Activated T-cell treated with anti-CD3 and anti-CD28 coated beads, Interleukin-2, amount 50 U/mL, for 72 hours (primary cell): ENCODE measurements around the gene ZFHX3. TPM values are rescaled to one million over a fixed set of nuclear protein-coding genes. Genes with fewer than 3 reads are reported as not detected.

Experiments
- ATAC-seq, 2 donors: fragments of 150-1000 bp; cut with Tn5 transposase; replicated peaks in 1 of 2; 2 replicates each; pipeline ENCODE4 v1.10.0; 2021; ENCODE audit warnings: moderate library complexity in 2 of 2, mild to moderate bottlenecking in 1 of 2
- DNase-seq, 2 donors: peaks; one replicate each; pipeline ENCODE4 v3.0.0; 2021 to 2022; ENCODE audit warnings: mixed read lengths in 1 of 2
- H3K27ac Mint-ChIP-seq: one replicate; pipeline ENCODE4 v1.8.0; 2022; ENCODE audit warnings: mild to moderate bottlenecking, moderate library complexity, mixed read lengths
- H3K27me3 Mint-ChIP-seq: one replicate; pipeline ENCODE4 v1.8.0; 2022; ENCODE audit warnings: low read depth, mixed read lengths
- H3K36me3 Mint-ChIP-seq, 2 donors: one replicate each; pipeline ENCODE4 v1.8.0; 2022; ENCODE audit warnings: mixed read lengths in 2 of 2, mild to moderate bottlenecking in 1 of 2; ENCODE audit not compliant: insufficient read depth in 2 of 2
- H3K4me1 Mint-ChIP-seq: one replicate; pipeline ENCODE4 v1.8.0; 2022; ENCODE audit warnings: low read depth, mixed read lengths
- H3K4me3 Mint-ChIP-seq, 2 donors: one replicate each; pipeline ENCODE4 v1.8.0; 2022; ENCODE audit warnings: mild to moderate bottlenecking in 2 of 2, mixed read lengths in 2 of 2, moderate library complexity in 2 of 2
- H3K9me3 Mint-ChIP-seq, 2 donors: one replicate each; pipeline ENCODE4 v1.8.0; 2022; ENCODE audit warnings: mixed read lengths in 2 of 2
- total RNA-seq, 2 donors: library from RNA; stranded (reverse); gene quantifications; one replicate each; pipeline ENCODE4 v1.2.3, GENCODE V29; 2022

ZFHX3 gene
- total RNA-seq, 2 donors from 2014 or later: 0.35 to 1.0 TPM

DNA sequence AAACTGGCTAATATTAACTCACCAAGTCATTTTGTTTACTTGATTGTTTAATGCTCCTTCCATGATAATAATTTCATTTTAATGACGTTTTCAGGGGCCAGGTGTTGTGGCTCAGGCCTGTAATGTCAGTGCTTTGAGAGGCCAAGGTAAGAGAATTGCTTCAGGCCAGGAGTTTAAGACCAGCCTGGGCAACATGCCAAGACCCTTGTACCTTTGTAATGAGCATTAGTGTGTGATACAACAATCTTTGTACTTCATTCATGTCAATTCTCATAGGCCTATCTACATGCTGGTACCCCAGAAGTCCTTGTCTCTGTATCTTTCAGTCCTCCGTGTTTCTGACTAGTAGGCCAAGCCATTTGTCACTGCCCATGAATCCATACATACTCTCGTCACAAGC is 296.9 kb downstream of the ZFHX3 start:
- peaks cover 2 to 3% of the 10 kb centered on the region in 2 donors for H3K9me3 Mint-ChIP-seq
- H3K4me1 Mint-ChIP-seq: no peaks in the 10 kb centered on the region
- H3K27ac Mint-ChIP-seq: no peak overlapping the region
- no peaks in the 10 kb centered on the region for H3K27me3 Mint-ChIP-seq
- DNase-seq (no peak), ATAC-seq (no peak)
- H3K36me3 Mint-ChIP-seq: no peaks in the 10 kb centered on the region
- H3K4me3 Mint-ChIP-seq: no peak overlapping the region

DNA sequence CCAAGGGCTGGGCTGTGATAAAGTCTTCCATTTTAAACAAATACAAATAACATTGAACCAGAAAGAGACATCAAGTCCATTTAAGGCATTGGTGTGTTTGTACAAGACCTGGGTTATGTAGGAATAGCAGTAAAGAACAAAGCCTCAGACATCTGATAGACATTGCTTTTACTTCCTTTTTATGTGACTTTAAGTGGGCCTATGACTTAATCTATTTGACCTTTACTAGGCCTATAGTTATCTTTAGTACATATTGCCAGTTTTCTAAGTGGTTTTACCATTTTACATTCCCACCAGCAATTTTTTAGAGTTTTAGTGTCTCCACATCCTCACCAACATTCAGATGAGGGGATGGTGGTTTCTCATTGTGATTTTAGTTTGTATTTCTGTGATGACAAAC is 298.8 kb downstream of the ZFHX3 start:
- Mint-ChIP-seq H3K9me3 (no peaks in the 10 kb centered on the region), H3K27me3 (no peaks in the 10 kb centered on the region), H3K36me3 (no peaks in the 10 kb centered on the region), H3K4me1 (no peaks in the 10 kb centered on the region), H3K27ac (no peak overlapping the region), H3K4me3 (no peak overlapping the region)
- DNase-seq (no peak), ATAC-seq (no peak)

DNA sequence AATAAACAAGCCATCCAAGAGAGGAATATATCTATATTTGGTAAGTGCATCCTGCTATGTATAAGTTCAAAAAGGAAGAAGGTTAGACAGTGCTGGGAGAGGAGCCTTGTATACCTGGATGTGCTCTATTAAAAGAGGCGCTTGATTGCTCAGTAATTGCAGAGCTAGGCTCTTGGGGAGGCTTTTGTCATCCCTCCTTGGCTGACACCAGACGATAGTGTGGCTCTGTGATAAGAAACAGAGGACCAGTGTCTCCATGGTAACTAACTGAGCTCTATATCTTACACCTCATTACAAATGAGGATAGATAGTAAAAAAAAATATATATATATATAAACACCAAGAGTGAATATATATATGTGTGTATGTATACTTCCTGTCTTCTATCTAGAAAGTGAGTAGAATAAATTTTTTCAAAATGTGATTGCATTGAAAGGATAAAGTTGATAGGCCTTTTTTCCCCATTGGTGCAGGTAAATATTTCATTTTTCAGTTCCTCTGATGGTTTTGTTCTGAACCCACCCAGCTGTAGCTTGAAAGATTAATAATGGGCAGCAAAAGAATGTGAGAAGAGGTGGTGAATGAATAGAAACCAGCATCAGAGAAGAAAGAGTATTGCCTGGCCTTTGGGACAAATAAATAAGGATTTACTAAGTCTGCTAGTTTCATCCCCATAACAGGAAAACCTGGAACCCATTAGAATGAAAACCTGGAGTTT is 303.7 kb downstream of the ZFHX3 start:
- H3K36me3 Mint-ChIP-seq: no peaks in the 10 kb centered on the region
- ATAC-seq: no peak
- H3K4me1 Mint-ChIP-seq: no peaks in the 10 kb centered on the region
- H3K27ac Mint-ChIP-seq: no peak overlapping the region
- no peaks in the 10 kb centered on the region for H3K27me3 Mint-ChIP-seq
- H3K9me3 Mint-ChIP-seq: no peaks in the 10 kb centered on the region
- no peak overlapping the region for H3K4me3 Mint-ChIP-seq
- no peak for DNase-seq

DNA sequence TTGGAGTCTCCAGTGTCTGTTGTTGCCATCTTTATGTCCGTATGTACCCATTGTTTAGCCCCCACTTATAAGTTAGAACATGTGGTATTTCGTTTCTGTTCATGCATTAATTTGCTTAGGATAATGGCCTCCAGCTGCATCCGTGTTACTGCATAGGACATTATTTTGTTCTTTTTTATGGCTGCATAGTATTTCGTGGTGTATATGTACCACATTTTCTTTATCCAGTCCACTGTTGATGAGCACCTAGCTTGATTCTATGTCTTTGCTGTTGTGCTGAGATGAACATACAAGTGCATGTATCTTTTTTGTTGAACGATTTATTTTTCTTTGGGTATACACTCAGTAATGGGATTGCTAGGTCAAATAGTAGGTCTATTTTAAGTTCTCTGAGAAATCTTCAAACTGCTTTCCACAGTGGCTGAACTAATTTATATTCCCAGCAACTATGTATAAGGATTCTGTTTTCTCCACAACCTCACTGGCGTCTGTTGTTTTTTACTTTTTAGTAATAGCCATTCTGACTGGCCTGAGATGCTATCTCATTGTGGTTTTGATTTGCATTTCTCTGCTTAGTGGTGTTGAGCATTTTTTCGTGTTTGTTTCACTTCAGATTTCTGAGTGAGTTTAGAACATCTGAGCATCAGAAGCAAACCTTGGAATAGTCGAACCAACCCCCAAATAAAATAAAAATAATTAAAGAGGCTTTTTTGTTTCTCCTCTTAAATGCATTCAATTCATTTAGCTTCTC is 304.7 kb downstream of the ZFHX3 start:
- ATAC-seq (no peak), DNase-seq (no peak)
- Mint-ChIP-seq H3K27me3 (no peaks in the 10 kb centered on the region), H3K9me3 (no peaks in the 10 kb centered on the region), H3K36me3 (no peaks in the 10 kb centered on the region), H3K4me1 (no peaks in the 10 kb centered on the region), H3K27ac (no peak overlapping the region), H3K4me3 (no peak overlapping the region)

DNA sequence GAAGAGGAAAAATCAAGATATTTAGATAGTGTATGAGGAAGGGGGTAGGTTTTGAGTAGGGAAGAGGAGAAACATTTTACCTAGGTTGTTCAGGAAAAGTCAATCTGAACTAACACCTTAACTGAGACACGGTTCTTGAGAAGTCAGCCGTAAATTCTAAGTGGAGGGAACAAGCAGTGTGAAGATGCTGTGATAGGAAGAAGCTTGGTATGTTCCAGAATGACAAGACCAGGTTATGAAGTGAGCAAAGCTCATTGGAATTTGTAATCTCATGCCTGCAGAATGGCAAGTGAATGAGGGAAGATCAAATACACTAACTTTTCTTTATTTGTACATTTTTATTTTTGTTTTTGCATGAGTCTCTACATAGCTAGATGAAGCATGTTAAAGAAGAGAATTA is 307.6 kb downstream of the ZFHX3 start:
- ATAC-seq (no peak), DNase-seq (no peak)
- Mint-ChIP-seq H3K27ac (no peak overlapping the region), H3K27me3 (no peaks in the 10 kb centered on the region), H3K9me3 (no peaks in the 10 kb centered on the region), H3K4me3 (no peak overlapping the region), H3K36me3 (no peaks in the 10 kb centered on the region), H3K4me1 (no peaks in the 10 kb centered on the region)

DNA sequence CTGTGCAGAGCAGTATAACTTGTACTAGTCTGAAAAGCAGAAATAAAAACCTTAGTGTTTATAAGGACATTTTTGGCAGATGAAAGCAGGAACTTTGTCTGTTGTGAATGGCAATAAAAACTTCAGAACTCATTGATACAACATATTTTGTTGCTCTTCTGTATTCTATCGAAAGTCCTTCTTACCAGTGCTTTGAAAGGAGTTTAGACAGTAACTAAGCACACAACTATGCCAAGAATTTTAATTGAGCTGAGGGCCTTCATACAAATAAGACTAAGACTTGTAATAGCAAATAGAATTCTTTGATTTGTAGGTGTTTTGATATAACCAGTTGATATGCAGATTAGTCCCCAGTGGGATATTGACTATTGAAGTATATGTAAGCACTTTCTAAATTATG is 308.4 kb downstream of the ZFHX3 start:
- H3K9me3 Mint-ChIP-seq: peaks cover 0 to under 1% of the 10 kb centered on the region in 2 donors
- no peaks in the 10 kb centered on the region for H3K27me3 Mint-ChIP-seq
- no peak for DNase-seq
- ATAC-seq: no peak
- no peak overlapping the region for H3K4me3 Mint-ChIP-seq
- H3K36me3 Mint-ChIP-seq: peaks cover 0 to 1% of the 10 kb centered on the region in 2 donors
- H3K4me1 Mint-ChIP-seq: no peaks in the 10 kb centered on the region
- no peak overlapping the region for H3K27ac Mint-ChIP-seq

DNA sequence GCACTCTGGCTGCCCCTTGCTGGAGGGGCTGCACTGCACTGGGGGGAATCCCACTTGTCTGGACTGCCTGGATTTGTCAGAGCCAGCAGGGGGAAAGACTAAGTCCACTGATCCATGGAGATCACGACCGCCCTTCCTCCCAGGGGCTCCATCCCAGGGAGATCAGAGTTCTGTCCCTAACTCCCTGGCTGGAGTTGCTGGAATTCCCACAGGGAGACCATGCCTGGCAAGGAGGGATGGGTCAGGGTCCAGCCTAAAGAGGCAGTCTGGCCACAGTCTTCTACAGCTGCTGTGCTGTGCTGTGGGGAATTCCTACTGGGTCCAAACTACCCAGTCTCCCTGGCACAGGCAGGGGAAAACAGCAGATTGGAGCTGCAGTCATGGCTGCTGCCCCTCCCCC is 311.9 kb downstream of the ZFHX3 start:
- H3K36me3 Mint-ChIP-seq: peaks cover 0 to 3% of the 10 kb centered on the region in 2 donors
- DNase-seq: no peak
- no peak overlapping the region for H3K4me3 Mint-ChIP-seq
- ATAC-seq: no peak
- H3K27ac Mint-ChIP-seq: no peak overlapping the region
- no peaks in the 10 kb centered on the region for H3K27me3 Mint-ChIP-seq
- H3K4me1 Mint-ChIP-seq: no peaks in the 10 kb centered on the region
- H3K9me3 Mint-ChIP-seq: peaks cover 2 to 5% of the 10 kb centered on the region in 2 donors
